ENCODE measurements around the gene MAP3K20.
"Not testable (repeated sequence)": the region's sequence is repeated elsewhere in the genome, so short reads cannot be mapped to it uniquely, and the experiment has no call there.

Gene MAP3K20

GRCh38 chr2:173282795-173283545 lies 207.3 kb downstream of the MAP3K20 start:
- H3K9me3 Mint-ChIP-seq: no peaks in the 10 kb centered on the region
- ATAC-seq (replicated peaks; ENCODE audit: extremely low read depth, poor library complexity, severe bottlenecking) (no peak), DNase-seq (ENCODE audit: low spot score in 2 of 2) (no peak)
- H3K27me3 Mint-ChIP-seq: no peaks in the 10 kb centered on the region
- H3K4me3 Mint-ChIP-seq: no peak overlapping the region
- no peaks in the 10 kb centered on the region for H3K36me3 Mint-ChIP-seq (ENCODE audit: insufficient read depth)
- no peak overlapping the region for H3K27ac Mint-ChIP-seq (ENCODE audit: low read depth)
- peaks cover 8% of the 10 kb centered on the region for H3K4me1 Mint-ChIP-seq

GRCh38 chr2:173286153-173286809 lies 210.6 kb downstream of the MAP3K20 start:
- ATAC-seq (replicated peaks; ENCODE audit: extremely low read depth, poor library complexity, severe bottlenecking) (no peak), DNase-seq (ENCODE audit: low spot score in 2 of 2) (no peak)
- H3K4me3 Mint-ChIP-seq: no peak overlapping the region
- H3K27ac Mint-ChIP-seq (ENCODE audit: low read depth): no peak overlapping the region
- H3K9me3 Mint-ChIP-seq: no peaks in the 10 kb centered on the region
- no peaks in the 10 kb centered on the region for H3K36me3 Mint-ChIP-seq (ENCODE audit: insufficient read depth)
- no peaks in the 10 kb centered on the region for H3K27me3 Mint-ChIP-seq
- peaks cover 8% of the 10 kb centered on the region for H3K4me1 Mint-ChIP-seq

- H3K9me3 Mint-ChIP-seq: no peaks in the 10 kb centered on the region
Observed at GRCh38 chr2:173287594-173287993, 211.9 kb downstream of the MAP3K20 start.

GRCh38 chr2:173288561-173288960 lies 212.9 kb downstream of the MAP3K20 start:
- no peaks in the 10 kb centered on the region for H3K36me3 Mint-ChIP-seq (ENCODE audit: insufficient read depth)
- DNase-seq (ENCODE audit: low spot score in 2 of 2): no peak
- H3K4me1 Mint-ChIP-seq: peaks cover 8% of the 10 kb centered on the region
- no peak for ATAC-seq (replicated peaks; ENCODE audit: extremely low read depth, poor library complexity, severe bottlenecking)
- H3K4me3 Mint-ChIP-seq: no peak overlapping the region
- H3K9me3 Mint-ChIP-seq: no peaks in the 10 kb centered on the region
- H3K27ac Mint-ChIP-seq (ENCODE audit: low read depth): no peak overlapping the region
- no peaks in the 10 kb centered on the region for H3K27me3 Mint-ChIP-seq

More at GRCh38 chr2:173287594-173287993, 211.9 kb downstream of the MAP3K20 start:
- DNase-seq (ENCODE audit: low spot score in 2 of 2) (no peak), ATAC-seq (replicated peaks; ENCODE audit: extremely low read depth, poor library complexity, severe bottlenecking) (no peak)
- Mint-ChIP-seq H3K27me3 (no peaks in the 10 kb centered on the region), H3K4me1 (peaks cover 8% of the 10 kb centered on the region), H3K4me3 (no peak overlapping the region), H3K27ac (ENCODE audit: low read depth) (no peak overlapping the region), H3K36me3 (ENCODE audit: insufficient read depth) (no peaks in the 10 kb centered on the region)

GRCh38 chr2:173290046-173290445 lies 214.4 kb downstream of the MAP3K20 start:
- peaks cover 8% of the 10 kb centered on the region for H3K4me1 Mint-ChIP-seq
- no peak for DNase-seq (ENCODE audit: low spot score in 2 of 2)
- H3K27ac Mint-ChIP-seq (ENCODE audit: low read depth): no peak overlapping the region
- H3K4me3 Mint-ChIP-seq: no peak overlapping the region
- H3K9me3 Mint-ChIP-seq: no peaks in the 10 kb centered on the region
- no peaks in the 10 kb centered on the region for H3K36me3 Mint-ChIP-seq (ENCODE audit: insufficient read depth)
- H3K27me3 Mint-ChIP-seq: no peaks in the 10 kb centered on the region
- no peak for ATAC-seq (replicated peaks; ENCODE audit: extremely low read depth, poor library complexity, severe bottlenecking)

- DNase-seq (ENCODE audit: low spot score in 2 of 2) (no peak), ATAC-seq (replicated peaks; ENCODE audit: extremely low read depth, poor library complexity, severe bottlenecking) (no peak)
- no peak overlapping the region for H3K27ac Mint-ChIP-seq (ENCODE audit: low read depth)
- H3K4me3 Mint-ChIP-seq: no peak overlapping the region
- H3K27me3 Mint-ChIP-seq: no peaks in the 10 kb centered on the region
- H3K36me3 Mint-ChIP-seq (ENCODE audit: insufficient read depth): no peaks in the 10 kb centered on the region
- H3K4me1 Mint-ChIP-seq: peaks cover 8% of the 10 kb centered on the region
- no peaks in the 10 kb centered on the region for H3K9me3 Mint-ChIP-seq
Observed at GRCh38 chr2:173290518-173290917, 214.9 kb downstream of the MAP3K20 start.

- Mint-ChIP-seq H3K27me3 (no peaks in the 10 kb centered on the region), H3K27ac (ENCODE audit: low read depth) (no peak overlapping the region), H3K36me3 (ENCODE audit: insufficient read depth) (no peaks in the 10 kb centered on the region), H3K4me1 (peaks cover 9% of the 10 kb centered on the region), H3K4me3 (no peak overlapping the region), H3K9me3 (no peaks in the 10 kb centered on the region)
- DNase-seq (ENCODE audit: low spot score in 2 of 2): no peak
- ATAC-seq (replicated peaks; ENCODE audit: extremely low read depth, poor library complexity, severe bottlenecking): no peak
Observed at GRCh38 chr2:173291412-173291811, 215.8 kb downstream of the MAP3K20 start.

GRCh38 chr2:173296235-173296634 lies 220.6 kb downstream of the MAP3K20 start:
- no peaks in the 10 kb centered on the region for H3K27me3 Mint-ChIP-seq

GRCh38 chr2:173298536-173299097 lies 223.0 kb downstream of the MAP3K20 start:
- peaks cover 7% of the 10 kb centered on the region for H3K4me1 Mint-ChIP-seq
- H3K27ac Mint-ChIP-seq (ENCODE audit: low read depth): no peak overlapping the region
- no peaks in the 10 kb centered on the region for H3K27me3 Mint-ChIP-seq
- H3K9me3 Mint-ChIP-seq: peaks cover 5% of the 10 kb centered on the region
- no peak overlapping the region for H3K4me3 Mint-ChIP-seq
- no peak for ATAC-seq (replicated peaks; ENCODE audit: extremely low read depth, poor library complexity, severe bottlenecking)
- no peaks in the 10 kb centered on the region for H3K36me3 Mint-ChIP-seq (ENCODE audit: insufficient read depth)
- DNase-seq (ENCODE audit: low spot score in 2 of 2): no peak

More at GRCh38 chr2:173296235-173296634, 220.6 kb downstream of the MAP3K20 start:
- no peak overlapping the region for H3K27ac Mint-ChIP-seq (ENCODE audit: low read depth)
- H3K36me3 Mint-ChIP-seq (ENCODE audit: insufficient read depth): no peaks in the 10 kb centered on the region
- no peak overlapping the region for H3K4me3 Mint-ChIP-seq
- H3K4me1 Mint-ChIP-seq: peaks cover 7% of the 10 kb centered on the region
- no peak for ATAC-seq (replicated peaks; ENCODE audit: extremely low read depth, poor library complexity, severe bottlenecking)
- DNase-seq (ENCODE audit: low spot score in 2 of 2): no peak
- H3K9me3 Mint-ChIP-seq: peaks cover 5% of the 10 kb centered on the region

- Mint-ChIP-seq H3K36me3 (ENCODE audit: insufficient read depth) (no peaks in the 10 kb centered on the region), H3K4me3 (no peak overlapping the region), H3K4me1 (peaks cover 7% of the 10 kb centered on the region), H3K27ac (ENCODE audit: low read depth) (no peak overlapping the region), H3K27me3 (no peaks in the 10 kb centered on the region), H3K9me3 (peaks cover 5% of the 10 kb centered on the region)
- ATAC-seq (replicated peaks; ENCODE audit: extremely low read depth, poor library complexity, severe bottlenecking): no peak
- no peak for DNase-seq (ENCODE audit: low spot score in 2 of 2)
Observed at GRCh38 chr2:173299764-173300163, 224.1 kb downstream of the MAP3K20 start.

GRCh38 chr2:173300458-173300857 lies 224.8 kb downstream of the MAP3K20 start:
- H3K36me3 Mint-ChIP-seq (ENCODE audit: insufficient read depth): no peaks in the 10 kb centered on the region
- peaks cover 7% of the 10 kb centered on the region for H3K4me1 Mint-ChIP-seq
- no peaks in the 10 kb centered on the region for H3K27me3 Mint-ChIP-seq
- DNase-seq (ENCODE audit: low spot score in 2 of 2) (no peak), ATAC-seq (replicated peaks; ENCODE audit: extremely low read depth, poor library complexity, severe bottlenecking) (no peak)
- peaks cover 5% of the 10 kb centered on the region for H3K9me3 Mint-ChIP-seq
- no peak overlapping the region for H3K4me3 Mint-ChIP-seq
- no peak overlapping the region for H3K27ac Mint-ChIP-seq (ENCODE audit: low read depth)

GRCh38 chr2:173301549-173301948 lies 225.9 kb downstream of the MAP3K20 start:
- H3K4me1 Mint-ChIP-seq; H3K9me3 Mint-ChIP-seq; ATAC-seq (replicated peaks; ENCODE audit: extremely low read depth, poor library complexity, severe bottlenecking); H3K27ac Mint-ChIP-seq (ENCODE audit: low read depth); H3K36me3 Mint-ChIP-seq (ENCODE audit: insufficient read depth); DNase-seq (ENCODE audit: low spot score in 2 of 2); H3K27me3 Mint-ChIP-seq; H3K4me3 Mint-ChIP-seq: not testable (repeated sequence)

- ATAC-seq (replicated peaks; ENCODE audit: extremely low read depth, poor library complexity, severe bottlenecking): no peak
- Mint-ChIP-seq H3K36me3 (ENCODE audit: insufficient read depth) (no peaks in the 10 kb centered on the region), H3K27ac (ENCODE audit: low read depth) (no peak overlapping the region), H3K9me3 (no peaks in the 10 kb centered on the region), H3K27me3 (no peaks in the 10 kb centered on the region), H3K4me3 (no peak overlapping the region), H3K4me1 (no peaks in the 10 kb centered on the region)
- no peak for DNase-seq (ENCODE audit: low spot score in 2 of 2)
Observed at GRCh38 chr2:173305303-173305702, 229.7 kb downstream of the MAP3K20 start.
